RWPE1 (cell line): ENCODE results near the gene ANKZF1.
A peak's percentile ranks its signal among the peaks of the same experiment; 100 is the strongest.

Source experiments
- CTCF ChIA-PET: fragments of 350-600 bp; sonication (Branson Sonifier 250); formaldehyde crosslinking; extraction: SDS; loops from one replicate; lab custom pipeline; 2021; lab: Yijun Ruan, JAX
- POLR2A ChIA-PET: fragments of 400-600 bp; formaldehyde crosslinking; extraction: SDS; loops from one replicate; lab custom pipeline; 2020; ENCODE audit warnings: antibody characterized with exemption; ENCODE audit not compliant: low non-redundant PET; lab: Yijun Ruan, JAX
- DNase-seq: peaks from one replicate; pipeline ENCODE4 v3.0.0; 2012; ENCODE audit warnings: low spot score
- H3K27ac ChIP-seq: fragments of 450-650 bp; 2 replicates; pipeline ENCODE4 v1.5.1; 2017
- TF ChIP-seq, protein P1 (sequence below): fragments of 450-650 bp; conservative IDR thresholded peaks from 2 replicates; pipeline ENCODE4 v1.5.1; 2017; ENCODE audit warnings: low read depth, mild to moderate bottlenecking

The ANKZF1 gene

DNA sequence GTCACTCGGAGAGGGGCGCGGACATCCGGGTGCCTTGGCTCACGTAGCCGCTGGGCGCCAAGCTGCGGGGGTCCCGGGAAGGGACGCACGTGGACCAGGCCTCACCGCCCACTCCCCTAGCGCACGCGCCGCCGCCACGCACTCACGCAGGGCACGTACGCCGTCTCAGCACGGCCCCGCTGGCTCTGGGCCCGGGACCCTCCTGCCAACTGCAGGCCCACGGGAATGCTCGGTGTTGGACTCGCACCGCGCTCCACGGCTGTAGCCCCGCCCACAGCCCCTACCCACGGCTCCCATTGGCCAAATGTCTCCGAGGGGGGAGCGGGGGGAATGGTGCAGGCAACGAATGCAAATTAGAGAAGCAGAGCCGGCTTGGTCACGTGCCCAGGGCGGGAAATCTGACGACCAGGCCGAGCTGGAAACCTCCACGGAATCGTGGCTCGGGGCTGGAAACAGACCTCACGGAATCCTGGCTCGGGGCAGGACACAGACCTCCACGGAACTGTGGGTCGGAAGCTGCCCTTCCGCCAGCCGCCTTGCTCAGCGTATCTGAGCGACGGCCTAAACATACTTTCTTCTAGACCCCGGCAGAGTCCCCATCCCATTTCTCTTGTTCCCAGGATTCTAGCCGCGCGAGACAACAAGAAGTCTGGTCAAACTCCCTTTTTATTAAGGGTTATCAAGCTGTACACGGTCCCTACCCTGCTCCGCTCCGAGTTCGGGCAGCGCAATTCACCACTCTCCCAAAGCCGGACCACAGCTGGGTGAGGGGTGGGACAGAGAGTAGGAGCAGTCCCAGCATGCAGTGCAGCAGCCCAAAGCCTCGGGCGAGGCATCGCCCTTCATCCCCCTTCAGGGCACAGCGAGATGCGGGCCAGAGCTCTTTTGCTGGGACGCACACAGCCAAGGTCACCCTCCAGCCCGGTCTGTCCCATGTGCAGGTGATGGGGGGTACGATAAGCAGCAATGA is 10.6 kb upstream of the ANKZF1 start, which contains the start of gene ABCB6:
TSS of gene ABCB6 (minus strand) at position 227 of the 970 bp plus-strand sequence. CDS start 285 bp downstream, outside the sequence.
- ChIA-PET CTCF (interaction anchor here (0.6 to 1.8 kb wide), 5 partner anchors 11 to 358 kb away, joined by 3 to 17 read pairs (median 3); partner anchors contain the start of genes ANKZF1 and ATG9A), POLR2A (interaction anchor here (1.5 kb wide), 1 partner anchor 12 kb away, joined by 6 read pairs; the partner anchor contains the start of gene ZFAND2B)
- DNase-seq, result peak; percentile 94
- TF ChIP-seq, protein P1, sequence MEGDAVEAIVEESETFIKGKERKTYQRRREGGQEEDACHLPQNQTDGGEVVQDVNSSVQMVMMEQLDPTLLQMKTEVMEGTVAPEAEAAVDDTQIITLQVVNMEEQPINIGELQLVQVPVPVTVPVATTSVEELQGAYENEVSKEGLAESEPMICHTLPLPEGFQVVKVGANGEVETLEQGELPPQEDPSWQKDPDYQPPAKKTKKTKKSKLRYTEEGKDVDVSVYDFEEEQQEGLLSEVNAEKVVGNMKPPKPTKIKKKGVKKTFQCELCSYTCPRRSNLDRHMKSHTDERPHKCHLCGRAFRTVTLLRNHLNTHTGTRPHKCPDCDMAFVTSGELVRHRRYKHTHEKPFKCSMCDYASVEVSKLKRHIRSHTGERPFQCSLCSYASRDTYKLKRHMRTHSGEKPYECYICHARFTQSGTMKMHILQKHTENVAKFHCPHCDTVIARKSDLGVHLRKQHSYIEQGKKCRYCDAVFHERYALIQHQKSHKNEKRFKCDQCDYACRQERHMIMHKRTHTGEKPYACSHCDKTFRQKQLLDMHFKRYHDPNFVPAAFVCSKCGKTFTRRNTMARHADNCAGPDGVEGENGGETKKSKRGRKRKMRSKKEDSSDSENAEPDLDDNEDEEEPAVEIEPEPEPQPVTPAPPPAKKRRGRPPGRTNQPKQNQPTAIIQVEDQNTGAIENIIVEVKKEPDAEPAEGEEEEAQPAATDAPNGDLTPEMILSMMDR, result no peak
- peak within 1 kb of the TSS; percentile 99 for H3K27ac ChIP-seq

DNA sequence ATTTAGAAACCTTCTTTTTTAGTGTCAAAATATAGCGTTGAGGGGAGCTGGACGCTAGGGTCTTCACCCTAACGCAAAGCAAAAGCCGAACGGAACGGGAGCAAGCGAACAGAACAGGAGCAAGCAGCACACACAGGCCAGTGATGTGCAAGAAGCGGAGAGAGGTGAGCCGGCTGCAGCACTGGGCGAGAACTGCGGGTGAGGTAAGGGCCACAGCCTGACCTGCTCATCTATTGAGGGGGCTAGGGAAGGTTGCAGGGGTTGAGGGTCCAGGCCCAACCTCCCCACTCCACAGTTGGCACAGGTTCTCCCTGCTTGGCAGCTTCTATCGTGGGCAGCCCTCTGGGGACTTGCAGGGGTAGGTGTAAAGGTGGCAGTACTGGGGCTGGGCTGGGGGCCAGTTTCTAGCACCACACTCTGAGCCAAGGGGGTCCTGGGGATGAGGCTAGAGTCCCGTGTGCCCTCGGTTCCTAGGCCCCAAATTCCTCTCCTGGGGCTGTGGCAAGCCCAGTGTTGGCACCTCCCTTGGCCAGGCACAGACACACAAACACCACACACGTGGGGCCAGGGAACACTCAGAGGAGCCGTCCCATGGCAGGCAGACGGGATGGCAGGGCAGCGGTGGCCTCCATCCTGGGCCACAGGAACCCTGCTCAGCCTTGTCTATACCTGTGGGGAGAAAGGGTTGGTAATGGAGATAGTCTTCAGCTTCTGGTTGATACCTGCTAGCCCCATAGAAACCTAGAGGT is 9.6 kb upstream of the ANKZF1 start:
- CTCF ChIA-PET, result interaction anchor here (0.6 kb wide), 1 partner anchor 357 kb away, joined by 3 read pairs; no protein-coding TSS in a partner anchor
- TF ChIP-seq, protein P1, result no peak
- POLR2A ChIA-PET, result interaction anchor here (0.7 to 1.5 kb wide), 2 partner anchors 13 to 17 kb away, joined by 6 to 11 read pairs; partner anchors contain the start of gene ZFAND2B

DNA sequence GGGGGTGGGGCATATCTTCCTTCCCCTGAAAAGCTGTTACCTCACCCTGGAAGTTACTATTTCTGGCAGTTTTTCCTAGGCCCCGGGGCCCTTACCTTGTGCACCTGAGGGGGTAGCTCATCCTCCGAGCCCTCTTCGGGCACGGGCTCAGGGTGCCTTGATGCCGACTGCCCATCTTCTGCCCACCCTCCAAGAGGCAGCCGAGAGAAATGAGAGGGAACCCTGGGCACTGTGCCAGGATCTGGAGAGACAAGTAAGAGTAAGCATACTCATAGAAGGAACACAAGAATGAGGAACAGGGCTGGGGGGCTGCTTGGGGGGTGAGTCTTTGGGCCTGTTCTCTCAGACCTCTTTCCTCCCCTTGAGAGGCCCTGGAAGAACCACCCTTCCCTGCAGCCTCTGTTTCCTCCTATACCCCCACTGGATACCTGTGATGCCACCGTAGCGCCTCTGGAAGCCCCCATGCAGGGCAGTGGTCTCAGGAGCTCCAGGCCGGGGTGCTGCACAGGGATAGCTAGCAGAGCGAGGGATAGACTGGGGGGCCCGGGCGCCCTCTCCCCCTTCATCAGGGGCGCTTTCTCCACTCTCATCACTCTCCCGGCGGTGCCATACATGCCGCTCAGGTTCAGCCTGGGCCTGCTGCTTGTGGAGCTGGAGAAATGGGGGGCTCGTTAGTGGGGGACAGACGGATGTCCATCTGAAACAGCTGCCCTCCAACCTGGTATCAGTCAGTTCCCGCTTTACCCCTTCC is 8.8 kb upstream of the ANKZF1 start:
- peak overlapping the region; percentile 99 for H3K27ac ChIP-seq
- ChIA-PET CTCF (no interaction called here), POLR2A (interaction anchor here (0.7 kb wide), 1 partner anchor 17 kb away, joined by 11 read pairs; no protein-coding TSS in a partner anchor)
- DNase-seq, result no peak
- TF ChIP-seq, protein P1, result no peak

More for the DNA sequence above, 9.6 kb upstream of the ANKZF1 start:
- DNase-seq, result no peak
- peak overlapping the region; percentile 99 for H3K27ac ChIP-seq

DNA sequence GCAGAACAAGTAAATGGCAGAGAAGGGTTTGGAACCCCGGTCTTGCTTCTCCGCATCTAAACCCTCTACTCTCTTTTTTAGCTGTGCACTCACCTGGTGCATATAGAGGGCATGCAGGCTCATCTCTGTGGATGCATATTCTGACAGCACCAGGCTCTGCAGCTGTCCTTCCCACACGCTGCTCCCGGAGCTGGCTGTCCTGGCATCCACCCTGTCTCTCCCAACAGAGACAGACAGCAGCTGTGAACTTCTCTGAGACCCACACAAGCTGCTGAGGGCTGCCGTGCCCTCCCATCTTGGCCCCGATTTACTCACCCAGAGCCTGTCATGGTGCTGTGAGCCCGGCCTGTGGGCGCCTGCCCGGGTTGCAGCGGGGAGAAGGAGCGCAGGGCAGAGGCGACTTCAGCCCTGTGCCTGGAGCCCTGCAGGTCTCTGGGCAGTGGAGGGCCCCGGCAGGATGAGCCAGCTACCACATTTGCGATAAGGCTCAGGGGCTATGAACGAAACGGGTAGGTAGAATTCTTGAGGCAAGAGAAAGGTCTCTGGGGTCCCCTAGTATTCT is 7.6 kb upstream of the ANKZF1 start:
- no peak for DNase-seq
- TF ChIP-seq, protein P1, result no peak
- ChIA-PET POLR2A (no interaction called here), CTCF (no interaction called here)
- peak overlapping the region; percentile 57 for H3K27ac ChIP-seq

DNA sequence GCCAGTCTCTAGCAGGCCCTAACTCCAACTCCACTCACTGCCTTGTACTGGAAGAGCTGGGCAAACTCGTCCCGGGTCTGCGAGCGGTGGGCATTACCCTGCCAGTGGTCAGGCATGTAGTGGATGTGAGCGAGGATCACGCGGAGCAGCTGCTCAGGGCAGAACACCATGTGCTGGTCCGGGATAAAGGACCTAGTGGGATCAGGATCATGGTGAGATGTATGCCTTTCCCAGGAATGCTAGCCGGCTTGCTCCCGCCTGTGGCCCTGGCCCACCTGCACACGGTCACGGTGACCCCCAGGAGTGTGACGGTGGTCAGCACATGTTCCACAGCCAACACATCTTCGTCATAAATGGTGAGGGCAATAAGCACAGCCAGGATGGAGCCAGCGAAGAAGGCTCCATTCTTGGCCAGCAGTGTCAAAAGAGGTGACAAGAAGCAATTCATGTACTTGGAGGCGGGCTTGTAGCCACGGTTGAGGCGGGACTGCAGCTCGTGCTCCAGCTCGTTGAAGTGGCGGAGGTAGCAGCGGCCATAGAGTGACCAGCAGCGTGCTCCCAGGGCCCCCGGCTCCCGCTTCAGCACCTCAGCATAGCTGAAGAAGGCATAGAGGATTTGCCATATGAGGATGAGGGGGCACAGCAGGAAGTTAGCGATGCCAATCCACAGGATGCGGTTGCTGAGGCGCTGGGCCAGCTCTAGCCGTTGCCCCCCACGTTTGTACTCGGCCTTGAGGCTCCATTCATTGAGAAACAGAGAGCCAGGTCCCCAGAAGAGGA is 5.6 kb upstream of the ANKZF1 start:
- POLR2A ChIA-PET, result interaction anchor here (0.8 kb wide), 1 partner anchor 48 kb away, joined by 4 read pairs; no protein-coding TSS in a partner anchor
- CTCF ChIA-PET, result interaction anchor here (0.7 kb wide), 1 partner anchor 73 kb away, joined by 4 read pairs; no protein-coding TSS in a partner anchor
- TF ChIP-seq, protein P1, result no peak
- DNase-seq, result no peak
- H3K27ac ChIP-seq, result peak overlapping the region; percentile 57; the same call in 1 of the 2 replicates
